ENCODE results near the gene NUPR1.

NUPR1 gene

DNA sequence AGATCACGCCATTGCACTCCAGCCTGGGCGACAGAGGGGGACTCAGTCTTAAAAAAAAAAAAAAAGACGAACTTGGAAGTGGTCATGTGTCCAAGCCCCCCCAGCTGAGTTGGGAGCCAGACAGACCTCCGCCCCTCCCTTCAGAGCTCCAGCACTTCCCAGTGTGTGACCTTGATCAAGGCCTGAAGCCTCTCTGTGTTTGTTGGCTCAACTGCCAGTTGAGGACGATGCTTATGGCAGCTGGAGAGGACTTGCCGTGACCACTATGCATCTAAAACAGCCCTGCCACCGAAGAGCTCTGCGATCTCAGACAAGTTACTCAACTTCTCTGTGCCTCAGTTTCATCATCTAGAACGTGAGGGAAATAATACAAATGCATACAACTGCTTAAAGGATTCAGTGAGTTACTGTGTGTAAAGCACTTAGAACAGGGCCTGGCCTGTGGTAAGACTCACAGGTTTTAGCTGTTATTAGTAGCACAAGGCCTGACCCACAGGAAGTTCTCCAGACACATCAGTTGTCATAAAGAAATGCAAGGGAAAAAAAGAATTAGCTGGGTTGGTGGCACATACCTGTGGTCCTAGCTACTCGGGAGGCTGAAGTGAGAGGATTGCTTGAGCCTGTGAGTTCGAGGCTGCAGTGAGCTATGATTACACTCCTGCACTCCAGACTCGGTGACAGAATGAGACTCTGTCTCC, 25.1 kb downstream of the NUPR1 start:
- TF ChIP-seq, protein P1, sequence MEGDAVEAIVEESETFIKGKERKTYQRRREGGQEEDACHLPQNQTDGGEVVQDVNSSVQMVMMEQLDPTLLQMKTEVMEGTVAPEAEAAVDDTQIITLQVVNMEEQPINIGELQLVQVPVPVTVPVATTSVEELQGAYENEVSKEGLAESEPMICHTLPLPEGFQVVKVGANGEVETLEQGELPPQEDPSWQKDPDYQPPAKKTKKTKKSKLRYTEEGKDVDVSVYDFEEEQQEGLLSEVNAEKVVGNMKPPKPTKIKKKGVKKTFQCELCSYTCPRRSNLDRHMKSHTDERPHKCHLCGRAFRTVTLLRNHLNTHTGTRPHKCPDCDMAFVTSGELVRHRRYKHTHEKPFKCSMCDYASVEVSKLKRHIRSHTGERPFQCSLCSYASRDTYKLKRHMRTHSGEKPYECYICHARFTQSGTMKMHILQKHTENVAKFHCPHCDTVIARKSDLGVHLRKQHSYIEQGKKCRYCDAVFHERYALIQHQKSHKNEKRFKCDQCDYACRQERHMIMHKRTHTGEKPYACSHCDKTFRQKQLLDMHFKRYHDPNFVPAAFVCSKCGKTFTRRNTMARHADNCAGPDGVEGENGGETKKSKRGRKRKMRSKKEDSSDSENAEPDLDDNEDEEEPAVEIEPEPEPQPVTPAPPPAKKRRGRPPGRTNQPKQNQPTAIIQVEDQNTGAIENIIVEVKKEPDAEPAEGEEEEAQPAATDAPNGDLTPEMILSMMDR (conservative IDR thresholded peaks at IDR 0.05; ENCODE audit: control insufficient read depth, insufficient read depth, low read depth, low read length): no peak
- no peak overlapping the region for H3K4me3 ChIP-seq (ENCODE audit: control insufficient read depth, low read depth, low read length)
- no peak for DNase-seq (ENCODE audit: low read depth)

DNA sequence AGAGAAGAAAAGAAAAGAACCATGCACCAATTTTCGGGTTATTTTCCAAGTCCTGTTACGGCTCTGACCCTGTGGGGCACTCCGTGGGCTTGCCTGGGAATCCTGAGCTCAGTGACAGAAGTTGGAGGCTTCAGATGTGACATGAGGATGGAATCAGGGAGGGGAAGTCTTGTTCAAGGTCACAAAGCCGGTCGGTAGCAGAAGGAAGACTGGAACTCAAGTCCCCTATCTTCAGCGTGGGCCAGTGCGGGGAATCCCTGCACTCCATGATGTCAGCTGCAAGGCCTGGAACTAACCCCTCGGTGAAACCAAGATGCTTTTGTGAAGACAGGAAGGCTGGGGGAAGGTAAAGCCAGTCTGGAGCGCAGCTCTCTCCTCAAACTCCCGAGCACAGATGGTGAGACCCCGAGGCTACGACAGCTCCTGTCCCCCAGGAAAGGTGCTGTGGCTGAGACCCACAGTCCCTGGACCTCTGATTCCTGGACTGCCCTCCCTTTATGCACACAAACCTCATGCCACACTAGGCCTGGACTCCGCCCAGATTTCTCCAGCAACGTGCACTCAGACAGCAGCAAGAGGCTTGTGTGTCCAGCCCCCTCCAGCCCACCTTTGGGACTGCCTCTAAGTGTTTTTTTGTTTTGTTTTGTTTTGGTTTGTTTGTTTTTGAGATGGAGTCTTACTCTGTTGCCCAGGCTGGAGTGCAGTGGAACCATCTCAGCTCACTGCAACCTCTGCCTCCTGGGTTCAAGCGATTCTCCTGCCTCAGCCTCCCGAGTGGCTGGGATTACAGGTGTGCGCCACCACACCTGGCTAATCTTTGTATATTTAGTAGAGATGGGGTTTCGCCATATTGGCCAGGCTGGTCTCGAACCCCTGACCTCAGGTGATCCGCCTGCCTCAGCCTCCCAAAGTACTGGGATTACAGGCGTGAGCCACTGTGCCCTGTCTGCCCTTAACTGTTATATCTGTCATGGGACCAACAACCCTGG, 26.7 kb downstream of the NUPR1 start:
- TF ChIP-seq, protein P1 (conservative IDR thresholded peaks at IDR 0.05; ENCODE audit: control insufficient read depth, insufficient read depth, low read depth, low read length): no peak
- no peak for DNase-seq (ENCODE audit: low read depth)
- H3K4me3 ChIP-seq (ENCODE audit: control insufficient read depth, low read depth, low read length): no peak overlapping the region

DNA sequence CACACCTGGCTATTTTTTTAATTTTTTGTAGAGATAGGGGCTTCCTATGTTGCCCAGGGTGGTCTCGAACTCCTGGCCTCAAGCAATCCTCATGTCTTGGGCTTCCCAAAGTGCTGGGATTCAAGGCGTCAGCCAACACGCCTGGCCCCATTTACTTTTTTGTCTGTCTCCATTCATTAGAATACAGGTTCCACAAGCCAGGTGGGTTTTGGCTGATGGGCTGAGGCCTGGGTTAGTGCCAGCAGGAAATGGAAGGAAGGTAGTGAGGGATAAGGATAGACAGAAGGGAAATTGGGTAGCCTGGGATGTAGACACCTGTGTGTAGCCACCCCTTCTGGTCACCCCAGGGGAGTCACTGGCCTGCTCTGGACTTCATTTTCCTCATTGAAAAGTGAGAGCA, 27.7 kb downstream of the NUPR1 start:
- no peak overlapping the region for H3K4me3 ChIP-seq (ENCODE audit: control insufficient read depth, low read depth, low read length)
- no peak for DNase-seq (ENCODE audit: low read depth)
- TF ChIP-seq, protein P1 (conservative IDR thresholded peaks at IDR 0.05; ENCODE audit: control insufficient read depth, insufficient read depth, low read depth, low read length): no peak

DNA sequence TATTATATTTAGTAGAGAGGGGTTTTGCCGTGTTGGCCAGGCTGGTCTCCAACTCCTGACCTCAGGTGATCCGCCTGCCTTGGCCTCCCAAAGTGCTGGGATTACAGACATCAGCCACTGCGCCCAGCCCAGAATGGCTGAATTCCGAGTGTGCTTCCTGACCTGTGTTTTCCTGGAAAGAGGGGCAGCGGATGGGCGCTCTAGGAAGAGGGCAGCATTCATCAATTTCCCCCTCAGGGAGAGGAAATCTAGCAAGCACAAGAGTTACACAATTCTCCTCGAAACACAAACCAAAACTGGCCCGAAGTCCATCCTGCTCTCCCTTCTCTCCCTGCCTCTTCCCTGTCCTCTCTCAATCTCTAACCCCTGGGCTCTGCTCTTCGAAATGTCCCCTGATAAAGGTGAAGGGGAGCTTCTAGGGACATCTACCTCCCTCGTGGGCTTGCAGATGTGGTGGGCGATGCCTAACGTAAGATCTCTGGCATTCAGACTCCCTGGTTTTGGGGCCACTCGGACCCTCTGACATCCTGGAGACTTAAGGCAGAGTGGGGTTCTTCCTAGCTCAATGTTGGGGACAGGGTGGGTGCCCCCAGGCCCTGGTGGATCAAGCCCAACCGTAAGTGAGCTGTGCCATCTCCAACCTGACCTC, 33.2 kb downstream of the NUPR1 start:
- TF ChIP-seq, protein P1 (conservative IDR thresholded peaks at IDR 0.05; ENCODE audit: control insufficient read depth, insufficient read depth, low read depth, low read length): no peak
- H3K4me3 ChIP-seq (ENCODE audit: control insufficient read depth, low read depth, low read length): no peak overlapping the region
- DNase-seq (ENCODE audit: low read depth): no peak

DNA sequence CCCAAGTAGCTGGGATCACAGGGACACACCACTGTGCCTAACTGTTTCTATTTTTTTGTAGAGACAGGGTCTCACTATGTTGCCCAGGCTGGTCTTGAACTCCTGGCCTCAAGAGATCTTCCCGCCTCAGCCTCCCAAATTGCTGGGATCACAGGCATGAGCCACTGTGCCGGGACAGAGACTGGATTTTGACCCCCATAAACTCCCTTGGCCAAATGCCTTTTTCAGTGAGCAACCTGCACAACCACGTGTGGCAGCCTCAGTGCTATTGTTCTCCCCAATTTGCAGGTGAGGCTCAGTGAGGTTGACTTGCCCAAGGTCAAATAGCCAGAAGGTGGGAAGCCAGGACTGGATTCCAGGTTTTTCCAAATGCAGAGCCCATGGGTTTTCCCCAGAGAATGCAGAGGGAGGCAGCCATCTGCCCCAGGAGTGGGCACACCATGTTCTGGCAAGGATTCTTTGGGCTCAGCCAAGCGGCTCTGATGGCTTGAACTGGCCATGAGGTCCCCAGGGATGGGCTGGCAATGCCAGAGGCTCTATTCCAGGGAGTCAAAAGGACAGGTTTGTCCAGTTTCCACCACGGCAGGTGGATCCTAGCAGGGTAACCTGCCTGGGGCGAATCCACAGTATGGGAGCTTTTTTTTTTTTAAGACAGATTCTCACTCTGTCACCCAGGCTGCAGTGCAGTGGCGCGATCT, 33.9 kb downstream of the NUPR1 start:
- TF ChIP-seq, protein P1 (conservative IDR thresholded peaks at IDR 0.05; ENCODE audit: control insufficient read depth, insufficient read depth, low read depth, low read length): no peak
- DNase-seq (ENCODE audit: low read depth): no peak
- H3K4me3 ChIP-seq (ENCODE audit: control insufficient read depth, low read depth, low read length): no peak overlapping the region
